A549 (cell line): Measurements from ENCODE around the gene LRG1. TPM values are rescaled to one million over a fixed set of nuclear protein-coding genes. Genes with fewer than 3 reads are reported as not detected.

ENCODE experiments used
- ATAC-seq, 2 experiments: fragments of 200-7000 bp in 1 of 2; fragments of >200 bp in 1 of 2; cut with Nextera tagmentation in 1 of 2; cut with Tn5 transposase in 1 of 2; 3 replicates each; pipeline versions ENCODE4 v1.8.0 to v1.9.1; 2018 to 2020; ENCODE audit warnings: mild to moderate bottlenecking in 1 of 2, moderate library complexity in 1 of 2
- CTCF ChIA-PET: fragments of 300-600 bp; sonication (Branson Sonifier 250); formaldehyde crosslinking; extraction: SDS; loops from one replicate; lab custom pipeline; 2021; ENCODE audit warnings: antibody characterized with exemption, inconsistent platforms; lab: Yijun Ruan, JAX
- POLR2A ChIA-PET: fragments of 350-600 bp; formaldehyde crosslinking; extraction: SDS; loops from one replicate; lab custom pipeline; 2021; ENCODE audit warnings: antibody characterized with exemption, inconsistent platforms; lab: Yijun Ruan, JAX
- DNase-seq, 2 experiments: peaks; one replicate each; pipeline versions ENCODE4 v3.0.0 to v3.0.0-alpha.2; 2011 to 2016; ENCODE audit warnings: low read depth in 1 of 2, low spot score in 1 of 2
- FAIRE-seq: peaks from 2 replicates; lab custom pipeline; 2011; peaks lifted over from hg19 to GRCh38; lab: Jason Lieb, UNC
- H3K27ac ChIP-seq, 2 experiments: fragments of >200 bp; sonication (Bioruptor Twin); formaldehyde crosslinking; 3 replicates each; pipeline ENCODE4 v1.5.1; 2016 to 2017
- H3K4me1 ChIP-seq: fragments of >200 bp; sonication (Bioruptor Twin); formaldehyde crosslinking; 3 replicates; pipeline ENCODE4 v1.6.1; 2016
- H3K4me2 ChIP-seq: fragments of >200 bp; sonication (Bioruptor Twin); formaldehyde crosslinking; 3 replicates; pipeline ENCODE4 v1.6.1; 2016
- H3K4me3 ChIP-seq: fragments of >200 bp; sonication (Bioruptor Twin); formaldehyde crosslinking; 3 replicates; pipeline ENCODE4 v1.5.1; 2016
- H3K9me3 ChIP-seq: fragments of >200 bp; sonication (Bioruptor Twin); formaldehyde crosslinking; 3 replicates; pipeline ENCODE4 v1.6.1; 2016
- CBX2 ChIP-seq: fragments of 200-600 bp; sonication (generic); IDR thresholded peaks from 2 replicates; pipeline ENCODE4 v1.6.1; 2016; ENCODE audit warnings: low read depth, mild to moderate bottlenecking, borderline replicate concordance
- CBX8 ChIP-seq: fragments of 200-600 bp; sonication (generic); IDR thresholded peaks from 2 replicates; pipeline ENCODE4 v1.6.1; 2016
- ELK1 ChIP-seq: fragments of 150-350 bp; IDR thresholded peaks from 2 replicates; pipeline ENCODE4 v1.6.1; 2014; ENCODE audit warnings: low read depth, mild to moderate bottlenecking, low read length
- ESRRA ChIP-seq: fragments of 150-350 bp; IDR thresholded peaks from 2 replicates; pipeline ENCODE4 v1.6.1; 2014; ENCODE audit warnings: mild to moderate bottlenecking, low read length, borderline replicate concordance
- FOSB ChIP-seq: fragments of 250-450 bp; sonication (Bioruptor Pico); IDR thresholded peaks from 2 replicates; pipeline ENCODE4 v1.5.0; 2020; ENCODE audit warnings: mild to moderate bottlenecking, moderate library complexity
- FOSL2 ChIP-seq, 2 experiments: fragments of 450-650 bp in 1 of 2; fragments of >200 bp in 1 of 2; sonication (Bioruptor Twin) in 1 of 2; formaldehyde crosslinking; IDR thresholded peaks; 2 replicates each; pipeline versions ENCODE4 v1.5.0 to v1.6.1; 2016 to 2020; ENCODE audit warnings: mild to moderate bottlenecking in 1 of 2, moderate library complexity in 1 of 2
- HDAC2 ChIP-seq: fragments of 200-600 bp; sonication (generic); IDR thresholded peaks from 2 replicates; pipeline ENCODE4 v1.6.1; 2016
- HEYL ChIP-seq: fragments of 250-450 bp; sonication (Bioruptor Pico); IDR thresholded peaks from 2 replicates; pipeline ENCODE4 v1.8.0; 2021; ENCODE audit warnings: mild to moderate bottlenecking, moderate library complexity
- HMGXB4 ChIP-seq: fragments of 250-450 bp; sonication (Bioruptor Pico); IDR thresholded peaks from 2 replicates; pipeline ENCODE4 v1.5.0; 2021; ENCODE audit warnings: mild to moderate bottlenecking, moderate library complexity, borderline replicate concordance
- HOXB13 ChIP-seq: fragments of 250-450 bp; sonication (Bioruptor Pico); IDR thresholded peaks from 2 replicates; pipeline ENCODE4 v1.5.0; 2020; ENCODE audit warnings: low read depth, mild to moderate bottlenecking, moderate library complexity
- HOXB5 ChIP-seq: fragments of 250-450 bp; sonication (Bioruptor Pico); IDR thresholded peaks from 2 replicates; pipeline ENCODE4 v1.5.0; 2020; ENCODE audit warnings: mild to moderate bottlenecking, moderate library complexity
- KDM1A ChIP-seq: fragments of 200-600 bp; sonication (generic); IDR thresholded peaks from 2 replicates; pipeline ENCODE4 v1.6.1; 2016; ENCODE audit warnings: low read depth, mild to moderate bottlenecking
- MAX ChIP-seq: IDR thresholded peaks from 2 replicates; pipeline ENCODE4 v1.6.1; 2012
- PHF8 ChIP-seq: fragments of 200-600 bp; sonication (generic); IDR thresholded peaks from 2 replicates; pipeline ENCODE4 v1.6.1; 2016; ENCODE audit warnings: low read depth, mild to moderate bottlenecking, antibody characterized with exemption, moderate library complexity, borderline replicate concordance
- POLR2A ChIP-seq: IDR thresholded peaks from 2 replicates; pipeline ENCODE4 v1.6.1; 2012; ENCODE audit warnings: mild to moderate bottlenecking, low read length
- RAD21 ChIP-seq, 2 experiments: fragments of >200 bp in 1 of 2; sonication (Bioruptor Twin) in 1 of 2; formaldehyde crosslinking in 1 of 2; IDR thresholded peaks in 1 of 2; conservative IDR thresholded peaks in 1 of 2; 2 replicates in 1 of 2; 3 replicates in 1 of 2; pipeline ENCODE4 v1.6.1; 2012 to 2018; ENCODE audit warnings: inconsistent platforms in 1 of 2
- RARB ChIP-seq: fragments of 250-450 bp; sonication (Bioruptor Pico); IDR thresholded peaks from 2 replicates; pipeline ENCODE4 v1.8.0; 2021; ENCODE audit warnings: mild to moderate bottlenecking, moderate library complexity
- RCOR1 ChIP-seq: fragments of 150-350 bp; IDR thresholded peaks from 2 replicates; pipeline ENCODE4 v1.6.1; 2014; ENCODE audit warnings: antibody characterized with exemption, low read length, low read depth
- RNF2 ChIP-seq: fragments of 200-600 bp; sonication (generic); IDR thresholded peaks from 2 replicates; pipeline ENCODE4 v1.6.1; 2016; ENCODE audit warnings: low read depth, mild to moderate bottlenecking, antibody characterized with exemption, moderate library complexity, borderline replicate concordance
- SMC3 ChIP-seq: fragments of >200 bp; sonication (Bioruptor Twin); formaldehyde crosslinking; IDR thresholded peaks from 3 replicates; pipeline ENCODE4 v1.6.1; 2018; ENCODE audit warnings: inconsistent platforms
- SREBF2 ChIP-seq: fragments of 450-650 bp; IDR thresholded peaks from 2 replicates; pipeline ENCODE4 v1.6.1; 2014; ENCODE audit warnings: mild to moderate bottlenecking, moderate library complexity
- TP53 ChIP-seq: fragments of 250-450 bp; sonication (Bioruptor Pico); IDR thresholded peaks from 2 replicates; pipeline ENCODE4 v1.5.0; 2021; ENCODE audit warnings: mild to moderate bottlenecking, moderate library complexity
- ZC3H11A ChIP-seq: fragments of 450-650 bp; IDR thresholded peaks from 2 replicates; pipeline ENCODE4 v1.6.1; 2014; ENCODE audit warnings: antibody characterized with exemption, mild to moderate bottlenecking
- ZFP36 ChIP-seq: fragments of 450-650 bp; IDR thresholded peaks from 2 replicates; pipeline ENCODE4 v1.6.1; 2014; ENCODE audit warnings: borderline replicate concordance; ENCODE audit not compliant: partially characterized antibody
- WGBS: methylation state at CpG from one replicate; pipeline ENCODE4 v1.1.6; 2017; ENCODE audit errors: missing lambda C conversion rate; 5-methylcytosine and 5-hydroxymethylcytosine counted together
- polyA plus RNA-seq, 4 experiments: library from polyadenylated mRNA; depleted of rRNA in 3 of 4; stranded (reverse); fragments of >200 nt; fragmentation: RNase III in 1 of 4; extraction: RNeasy Plus Mini Kit Qiagen cat#74134 plus additional on column Dnase treatment in 1 of 4; gene quantifications; 2 replicates in 3 of 4; 3 replicates in 1 of 4; pipeline ENCODE4 v1.2.3, GENCODE V29; 2011 to 2017
- TF ChIP-seq, protein P1 (sequence below): IDR thresholded peaks from 2 replicates; pipeline ENCODE4 v1.6.1; 2012; ENCODE audit warnings: low read depth, borderline replicate concordance
- TF ChIP-seq, protein P2 (sequence below): fragments of 250-450 bp; sonication (Bioruptor Pico); IDR thresholded peaks from 2 replicates; pipeline ENCODE4 v1.5.0; 2020; ENCODE audit warnings: low read depth, mild to moderate bottlenecking, moderate library complexity
- TF ChIP-seq, protein P3 (sequence below): fragments of 450-650 bp; IDR thresholded peaks from 2 replicates; pipeline ENCODE4 v1.6.1; 2014; ENCODE audit warnings: antibody characterized with exemption
- TF ChIP-seq, protein P4 (sequence below): fragments of 200-600 bp; sonication (generic); IDR thresholded peaks from 2 replicates; pipeline ENCODE4 v1.6.1; 2016; ENCODE audit warnings: antibody characterized with exemption, mild to moderate bottlenecking, moderate library complexity
- TF ChIP-seq, protein P5 (sequence below): fragments of >200 bp; sonication (Bioruptor Twin); formaldehyde crosslinking; IDR thresholded peaks from 3 replicates; pipeline ENCODE4 v1.6.1; 2016

LRG1 gene
- polyA plus RNA-seq, 2 of the 4 experiments (the other 2 are of a cell fraction) = 0.18 TPM; not detected in 1

- TF ChIP-seq SREBF2 (no peak), CBX8 (no peak), MAX (no peak), RNF2 (no peak), ELK1 (no peak), HDAC2 (no peak), ESRRA (no peak), RAD21 (conservative IDR thresholded peaks at IDR 0.05 in 1 of 2, IDR thresholded peaks at IDR 0.05 in 1 of 2) (no peak), HEYL (CRISPR knock-in tag) (no peak), SMC3 (no peak), KDM1A (no peak), TP53 (CRISPR knock-in tag) (no peak), CBX2 (no peak), RARB (CRISPR knock-in tag) (no peak), ZFP36 (no peak), FOSB (CRISPR knock-in tag) (no peak)
- TF ChIP-seq, protein P1, sequence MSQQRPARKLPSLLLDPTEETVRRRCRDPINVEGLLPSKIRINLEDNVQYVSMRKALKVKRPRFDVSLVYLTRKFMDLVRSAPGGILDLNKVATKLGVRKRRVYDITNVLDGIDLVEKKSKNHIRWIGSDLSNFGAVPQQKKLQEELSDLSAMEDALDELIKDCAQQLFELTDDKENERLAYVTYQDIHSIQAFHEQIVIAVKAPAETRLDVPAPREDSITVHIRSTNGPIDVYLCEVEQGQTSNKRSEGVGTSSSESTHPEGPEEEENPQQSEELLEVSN = no peak
- TF ChIP-seq, protein P2, sequence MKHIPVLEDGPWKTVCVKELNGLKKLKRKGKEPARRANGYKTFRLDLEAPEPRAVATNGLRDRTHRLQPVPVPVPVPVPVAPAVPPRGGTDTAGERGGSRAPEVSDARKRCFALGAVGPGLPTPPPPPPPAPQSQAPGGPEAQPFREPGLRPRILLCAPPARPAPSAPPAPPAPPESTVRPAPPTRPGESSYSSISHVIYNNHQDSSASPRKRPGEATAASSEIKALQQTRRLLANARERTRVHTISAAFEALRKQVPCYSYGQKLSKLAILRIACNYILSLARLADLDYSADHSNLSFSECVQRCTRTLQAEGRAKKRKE = no peak
- TF ChIP-seq, protein P3, sequence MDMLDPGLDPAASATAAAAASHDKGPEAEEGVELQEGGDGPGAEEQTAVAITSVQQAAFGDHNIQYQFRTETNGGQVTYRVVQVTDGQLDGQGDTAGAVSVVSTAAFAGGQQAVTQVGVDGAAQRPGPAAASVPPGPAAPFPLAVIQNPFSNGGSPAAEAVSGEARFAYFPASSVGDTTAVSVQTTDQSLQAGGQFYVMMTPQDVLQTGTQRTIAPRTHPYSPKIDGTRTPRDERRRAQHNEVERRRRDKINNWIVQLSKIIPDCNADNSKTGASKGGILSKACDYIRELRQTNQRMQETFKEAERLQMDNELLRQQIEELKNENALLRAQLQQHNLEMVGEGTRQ = no peak
- DNase-seq (no peak), ATAC-seq (no peak), FAIRE-seq (no peak)
- 100% methylated on average over 3 of the region's 17 CpGs for WGBS
- ChIA-PET POLR2A (no interaction called here), CTCF (interaction anchor here (1.4 to 1.6 kb wide), 2 partner anchors 10 to 12 kb away, joined by 7 to 9 read pairs; no protein-coding TSS in a partner anchor)
- Histone ChIP-seq H3K4me3 (no peak overlapping the region), H3K9me3 (no peaks in the 10 kb centered on the region), H3K27ac (no peak overlapping the region), H3K4me2 (no peak overlapping the region), H3K4me1 (peaks cover 10% of the 10 kb centered on the region)
These were observed 26.6 kb downstream of the LRG1 start for GRCh38 chr19:4513248-4513647.

DNA sequence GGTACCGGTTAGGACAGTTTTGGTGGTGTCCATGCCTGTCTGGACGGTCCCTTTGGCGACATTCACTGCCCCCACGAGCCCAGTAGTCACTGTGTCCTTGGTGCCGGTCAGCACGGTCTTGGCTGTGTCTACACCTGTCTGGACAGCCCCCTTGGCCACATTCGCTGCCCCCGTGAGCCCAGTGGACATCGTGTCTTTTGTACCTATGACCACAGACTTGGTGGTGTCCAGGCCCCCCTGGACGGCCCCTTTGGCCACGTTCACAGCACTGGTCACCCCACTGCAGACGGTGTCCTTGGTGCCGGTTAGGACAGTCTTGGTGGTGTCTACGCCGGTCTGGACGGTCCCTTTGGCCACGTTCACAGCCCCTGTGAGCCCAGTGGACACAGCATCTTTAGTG lies 27.8 kb downstream of the LRG1 start:
- ATAC-seq (no peak), FAIRE-seq (no peak), DNase-seq (no peak)
- ChIA-PET POLR2A (no interaction called here), CTCF (no interaction called here)
- Histone ChIP-seq H3K4me3 (no peak overlapping the region), H3K4me1 (peaks cover 8% of the 10 kb centered on the region), H3K9me3 (no peaks in the 10 kb centered on the region), H3K4me2 (no peak overlapping the region), H3K27ac (no peak overlapping the region)
- 55% methylated on average over 16 of the region's 17 CpGs for WGBS
- TF ChIP-seq, protein P4, sequence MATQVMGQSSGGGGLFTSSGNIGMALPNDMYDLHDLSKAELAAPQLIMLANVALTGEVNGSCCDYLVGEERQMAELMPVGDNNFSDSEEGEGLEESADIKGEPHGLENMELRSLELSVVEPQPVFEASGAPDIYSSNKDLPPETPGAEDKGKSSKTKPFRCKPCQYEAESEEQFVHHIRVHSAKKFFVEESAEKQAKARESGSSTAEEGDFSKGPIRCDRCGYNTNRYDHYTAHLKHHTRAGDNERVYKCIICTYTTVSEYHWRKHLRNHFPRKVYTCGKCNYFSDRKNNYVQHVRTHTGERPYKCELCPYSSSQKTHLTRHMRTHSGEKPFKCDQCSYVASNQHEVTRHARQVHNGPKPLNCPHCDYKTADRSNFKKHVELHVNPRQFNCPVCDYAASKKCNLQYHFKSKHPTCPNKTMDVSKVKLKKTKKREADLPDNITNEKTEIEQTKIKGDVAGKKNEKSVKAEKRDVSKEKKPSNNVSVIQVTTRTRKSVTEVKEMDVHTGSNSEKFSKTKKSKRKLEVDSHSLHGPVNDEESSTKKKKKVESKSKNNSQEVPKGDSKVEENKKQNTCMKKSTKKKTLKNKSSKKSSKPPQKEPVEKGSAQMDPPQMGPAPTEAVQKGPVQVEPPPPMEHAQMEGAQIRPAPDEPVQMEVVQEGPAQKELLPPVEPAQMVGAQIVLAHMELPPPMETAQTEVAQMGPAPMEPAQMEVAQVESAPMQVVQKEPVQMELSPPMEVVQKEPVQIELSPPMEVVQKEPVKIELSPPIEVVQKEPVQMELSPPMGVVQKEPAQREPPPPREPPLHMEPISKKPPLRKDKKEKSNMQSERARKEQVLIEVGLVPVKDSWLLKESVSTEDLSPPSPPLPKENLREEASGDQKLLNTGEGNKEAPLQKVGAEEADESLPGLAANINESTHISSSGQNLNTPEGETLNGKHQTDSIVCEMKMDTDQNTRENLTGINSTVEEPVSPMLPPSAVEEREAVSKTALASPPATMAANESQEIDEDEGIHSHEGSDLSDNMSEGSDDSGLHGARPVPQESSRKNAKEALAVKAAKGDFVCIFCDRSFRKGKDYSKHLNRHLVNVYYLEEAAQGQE = no peak
- no peak for TF ChIP-seq SREBF2
- TF ChIP-seq, protein P5, sequence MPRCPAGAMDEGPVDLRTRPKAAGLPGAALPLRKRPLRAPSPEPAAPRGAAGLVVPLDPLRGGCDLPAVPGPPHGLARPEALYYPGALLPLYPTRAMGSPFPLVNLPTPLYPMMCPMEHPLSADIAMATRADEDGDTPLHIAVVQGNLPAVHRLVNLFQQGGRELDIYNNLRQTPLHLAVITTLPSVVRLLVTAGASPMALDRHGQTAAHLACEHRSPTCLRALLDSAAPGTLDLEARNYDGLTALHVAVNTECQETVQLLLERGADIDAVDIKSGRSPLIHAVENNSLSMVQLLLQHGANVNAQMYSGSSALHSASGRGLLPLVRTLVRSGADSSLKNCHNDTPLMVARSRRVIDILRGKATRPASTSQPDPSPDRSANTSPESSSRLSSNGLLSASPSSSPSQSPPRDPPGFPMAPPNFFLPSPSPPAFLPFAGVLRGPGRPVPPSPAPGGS = no peak
- TF ChIP-seq PHF8 = no peak
- TF ChIP-seq ZC3H11A = no peak
- no peak for TF ChIP-seq HOXB5 (CRISPR knock-in tag)
- TF ChIP-seq RCOR1 = no peak
- TF ChIP-seq POLR2A = no peak
- TF ChIP-seq HMGXB4 (CRISPR knock-in tag) = no peak
- no peak for TF ChIP-seq HOXB13
- no peak for TF ChIP-seq FOSL2 (IDR thresholded peaks at IDR 0.05)
- TF ChIP-seq FOSL2 (CRISPR knock-in tag; IDR thresholded peaks at IDR 0.05) = no peak
